Nephron (organoid): ENCODE measurements around the gene SEPTIN10.

Experiments used
- H3K27ac Mint-ChIP-seq, 3 experiments: 2 replicates each; pipeline ENCODE4 v1.8.0; 2020; ENCODE audit warnings: mixed read lengths in 3 of 3, mild to moderate bottlenecking in 2 of 3, moderate library complexity in 1 of 3
- H3K27me3 Mint-ChIP-seq: 2 replicates; pipeline ENCODE4 v1.8.0; 2021; ENCODE audit warnings: low read depth, mild to moderate bottlenecking, moderate library complexity, mixed read lengths
- H3K36me3 Mint-ChIP-seq: 2 replicates; pipeline ENCODE4 v1.8.0; 2020; ENCODE audit warnings: low read depth, mixed read lengths
- H3K4me1 Mint-ChIP-seq: 2 replicates; pipeline ENCODE4 v1.8.0; 2020; ENCODE audit warnings: mixed read lengths
- H3K4me3 Mint-ChIP-seq, 3 experiments: 2 replicates each; pipeline ENCODE4 v1.8.0; 2020; ENCODE audit warnings: mild to moderate bottlenecking in 3 of 3, mixed read lengths in 3 of 3, moderate library complexity in 2 of 3
- H3K9me3 Mint-ChIP-seq: 2 replicates; pipeline ENCODE4 v1.8.0; 2020; ENCODE audit warnings: mixed read lengths
- TF ChIP-seq, protein P1 (sequence below), 3 experiments: fragments of 200-600 bp; sonication (generic); IDR thresholded peaks; one replicate each; pipeline ENCODE4 v1.5.0; 2021; ENCODE audit warnings: antibody characterized with exemption in 3 of 3; ENCODE audit not compliant: unreplicated experiment in 3 of 3

The SEPTIN10 gene

DNA sequence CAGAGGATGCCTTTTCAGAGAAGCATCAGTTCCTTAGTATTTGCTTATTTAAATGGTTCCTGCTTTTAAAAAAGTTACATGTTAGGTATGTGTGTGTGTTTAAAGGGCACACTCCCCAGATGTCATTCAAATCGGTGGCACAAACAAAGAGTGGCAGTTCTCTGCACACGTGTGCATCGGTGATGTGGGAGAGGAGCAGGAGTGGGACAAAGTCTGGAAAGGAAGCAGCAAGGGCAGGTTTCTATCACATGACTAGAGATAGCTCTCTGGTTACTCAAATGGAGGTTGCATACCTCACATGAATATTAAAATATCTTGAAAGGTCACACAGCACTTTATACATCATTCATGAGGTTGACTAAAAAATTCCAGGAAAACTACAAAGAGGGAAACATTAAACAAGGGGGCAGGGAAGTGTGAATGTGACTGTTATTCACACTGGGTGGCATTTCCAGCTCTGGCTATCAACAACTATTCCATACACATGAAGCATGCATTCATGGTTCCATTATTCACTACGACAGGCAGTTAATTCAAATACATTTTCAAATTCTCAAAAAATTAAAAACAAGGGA lies 64.7 kb downstream of the SEPTIN10 start:
- H3K27ac Mint-ChIP-seq: no peak overlapping the region

DNA sequence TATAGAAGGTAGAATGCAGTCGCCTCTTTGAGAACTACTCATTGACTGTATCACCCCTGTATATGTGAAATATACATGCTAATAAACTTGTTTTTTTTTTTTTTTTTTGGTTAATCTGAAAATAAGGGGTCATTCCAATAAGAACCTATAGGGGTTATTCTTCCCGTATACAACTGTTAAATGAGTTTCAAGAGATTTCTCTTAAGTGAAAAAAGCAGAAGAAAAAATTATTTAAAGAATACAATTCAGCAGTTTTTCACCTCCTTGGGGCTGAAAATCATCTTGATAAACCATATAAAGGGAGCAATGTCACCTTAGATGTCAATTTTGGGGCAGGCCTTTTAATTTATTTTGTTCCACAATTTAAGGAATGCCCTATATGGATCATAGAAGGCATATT lies 66.5 kb downstream of the SEPTIN10 start:
- TF ChIP-seq, protein P1, sequence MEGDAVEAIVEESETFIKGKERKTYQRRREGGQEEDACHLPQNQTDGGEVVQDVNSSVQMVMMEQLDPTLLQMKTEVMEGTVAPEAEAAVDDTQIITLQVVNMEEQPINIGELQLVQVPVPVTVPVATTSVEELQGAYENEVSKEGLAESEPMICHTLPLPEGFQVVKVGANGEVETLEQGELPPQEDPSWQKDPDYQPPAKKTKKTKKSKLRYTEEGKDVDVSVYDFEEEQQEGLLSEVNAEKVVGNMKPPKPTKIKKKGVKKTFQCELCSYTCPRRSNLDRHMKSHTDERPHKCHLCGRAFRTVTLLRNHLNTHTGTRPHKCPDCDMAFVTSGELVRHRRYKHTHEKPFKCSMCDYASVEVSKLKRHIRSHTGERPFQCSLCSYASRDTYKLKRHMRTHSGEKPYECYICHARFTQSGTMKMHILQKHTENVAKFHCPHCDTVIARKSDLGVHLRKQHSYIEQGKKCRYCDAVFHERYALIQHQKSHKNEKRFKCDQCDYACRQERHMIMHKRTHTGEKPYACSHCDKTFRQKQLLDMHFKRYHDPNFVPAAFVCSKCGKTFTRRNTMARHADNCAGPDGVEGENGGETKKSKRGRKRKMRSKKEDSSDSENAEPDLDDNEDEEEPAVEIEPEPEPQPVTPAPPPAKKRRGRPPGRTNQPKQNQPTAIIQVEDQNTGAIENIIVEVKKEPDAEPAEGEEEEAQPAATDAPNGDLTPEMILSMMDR (IDR thresholded peaks at IDR 0.05; ENCODE audit: unreplicated experiment in 3 of 3): no peak
- Mint-ChIP-seq H3K4me1 (no peaks in the 10 kb centered on the region), H3K4me3 (no peak overlapping the region), H3K36me3 (peaks cover 36% of the 10 kb centered on the region), H3K9me3 (no peaks in the 10 kb centered on the region), H3K27ac (no peak overlapping the region), H3K27me3 (no peaks in the 10 kb centered on the region)

More for the DNA sequence above, 64.7 kb downstream of the SEPTIN10 start:
- Mint-ChIP-seq H3K4me1 (no peaks in the 10 kb centered on the region), H3K36me3 (peaks cover 48% of the 10 kb centered on the region), H3K27me3 (no peaks in the 10 kb centered on the region), H3K4me3 (no peak overlapping the region), H3K9me3 (peaks cover 3% of the 10 kb centered on the region)
- TF ChIP-seq, protein P1 (IDR thresholded peaks at IDR 0.05; ENCODE audit: unreplicated experiment in 3 of 3): no peak

DNA sequence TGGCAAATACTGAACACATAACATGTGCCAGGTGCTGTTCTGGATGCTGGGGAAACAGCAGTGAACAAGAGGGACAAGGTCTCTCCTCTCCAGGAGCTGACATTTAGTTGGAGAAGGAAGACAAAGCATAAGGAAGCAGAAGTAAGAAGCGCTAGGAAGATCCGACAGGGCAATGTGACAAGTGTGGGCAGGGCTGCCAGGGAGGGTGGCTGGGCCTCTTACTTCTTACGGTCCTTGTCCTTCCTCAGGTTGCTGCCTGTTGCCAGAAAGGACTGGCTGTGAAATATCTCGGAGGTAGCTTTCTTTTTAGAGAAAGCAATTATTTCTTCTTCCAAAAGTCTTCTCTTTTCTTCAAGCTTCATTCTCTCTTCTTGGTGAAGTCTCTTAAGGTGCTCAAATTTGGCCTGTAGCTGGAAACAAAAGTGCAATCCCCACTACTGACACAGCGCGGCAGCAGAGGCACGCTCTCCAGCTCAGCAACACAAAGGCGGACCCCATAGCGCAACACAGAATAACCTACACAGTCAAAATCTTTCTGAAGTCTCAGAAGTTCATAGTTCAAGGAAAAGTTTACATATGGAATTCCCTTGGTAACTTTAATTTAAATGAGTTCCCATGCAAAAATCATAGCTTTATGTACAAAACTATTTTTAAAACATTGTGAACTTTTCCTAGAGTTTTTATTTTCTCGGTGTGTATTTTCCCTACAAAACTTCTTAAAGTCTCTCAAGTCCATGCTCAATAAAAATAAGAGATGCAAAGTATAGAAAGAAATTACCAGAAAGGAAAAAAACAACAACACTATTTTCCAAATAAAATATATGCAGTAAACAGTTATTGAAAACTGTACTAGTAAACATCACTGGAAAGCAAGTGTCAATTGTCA lies 67.7 kb downstream of the SEPTIN10 start:
- H3K27me3 Mint-ChIP-seq: no peaks in the 10 kb centered on the region
- no peaks in the 10 kb centered on the region for H3K9me3 Mint-ChIP-seq
- no peak overlapping the region for H3K27ac Mint-ChIP-seq
- peaks cover 31% of the 10 kb centered on the region for H3K36me3 Mint-ChIP-seq
- H3K4me3 Mint-ChIP-seq: no peak overlapping the region
- no peaks in the 10 kb centered on the region for H3K4me1 Mint-ChIP-seq
- TF ChIP-seq, protein P1 (IDR thresholded peaks at IDR 0.05; ENCODE audit: unreplicated experiment in 3 of 3): peak; percentile 93 to 97 (median 94)

DNA sequence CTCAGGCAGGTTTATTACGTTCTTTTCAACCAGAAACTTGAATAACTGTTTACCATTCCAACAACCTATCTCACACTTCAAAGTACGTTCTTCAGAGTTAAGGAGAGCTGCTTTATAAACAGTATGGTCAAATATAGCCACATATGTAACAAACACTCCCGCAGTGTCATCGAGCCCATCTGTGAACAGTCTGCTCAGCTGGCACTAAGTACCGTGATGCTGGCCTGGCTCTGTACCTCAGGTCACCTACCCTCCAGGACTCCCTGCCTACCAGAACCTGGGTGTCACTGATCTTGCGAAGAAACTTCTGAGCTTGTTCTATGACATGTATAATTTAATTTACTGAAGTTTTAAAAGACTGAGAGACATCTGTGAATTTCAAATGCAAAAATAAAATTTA lies 71.4 kb downstream of the SEPTIN10 start:
- TF ChIP-seq, protein P1 (IDR thresholded peaks at IDR 0.05; ENCODE audit: unreplicated experiment in 3 of 3): no peak
- Mint-ChIP-seq H3K4me1 (no peaks in the 10 kb centered on the region), H3K27ac (no peak overlapping the region), H3K9me3 (no peaks in the 10 kb centered on the region), H3K27me3 (no peaks in the 10 kb centered on the region), H3K4me3 (no peak overlapping the region), H3K36me3 (peaks cover 27% of the 10 kb centered on the region)

DNA sequence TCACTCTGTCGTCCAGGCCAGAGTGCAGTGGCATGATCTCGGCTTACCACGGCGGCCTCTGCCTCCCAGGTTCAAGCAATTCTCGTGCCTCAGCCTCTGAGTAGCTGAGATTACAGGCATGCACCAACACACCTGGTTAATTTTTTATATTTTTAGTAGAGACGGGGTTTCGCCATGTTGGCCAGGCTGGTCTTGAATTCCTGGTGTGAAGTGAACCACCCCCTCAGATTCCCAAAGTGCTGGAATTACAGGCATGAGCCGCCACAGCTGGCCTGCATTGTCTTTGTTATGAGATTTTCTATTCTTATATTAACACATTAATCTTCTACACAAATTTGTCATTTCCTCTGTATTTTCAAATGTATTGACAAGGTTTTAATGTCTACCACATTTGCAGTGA lies 75.2 kb downstream of the SEPTIN10 start:
- Mint-ChIP-seq H3K4me1 (peaks cover 10% of the 10 kb centered on the region), H3K9me3 (peaks cover 19% of the 10 kb centered on the region), H3K27ac (no peak overlapping the region), H3K27me3 (peaks cover 4% of the 10 kb centered on the region), H3K4me3 (no peak overlapping the region), H3K36me3 (peaks cover 20% of the 10 kb centered on the region)
- TF ChIP-seq, protein P1 (IDR thresholded peaks at IDR 0.05; ENCODE audit: unreplicated experiment in 3 of 3): no peak
